K562 (cell line): ENCODE results near the gene SOCS3. TPM values are rescaled to one million over a fixed set of nuclear protein-coding genes. Genes with fewer than 3 reads are reported as not detected.

ENCODE experiments used
- ATAC-seq: fragments of 200-7000 bp; cut with Tn5 transposase; 3 replicates; pipeline ENCODE4 v1.9.1; 2020; ENCODE audit warnings: moderate library complexity
- BruUV-seq: library from RNA; stranded (reverse); fragments of 400-500 nt; replicated peaks from 2 replicates; lab custom pipeline; 2021; lab: Mats Ljungman, UMichigan
- CTCF ChIA-PET: fragments of 300-600 bp; formaldehyde crosslinking; extraction: SDS; loops from one replicate; lab custom pipeline; 2021; ENCODE audit warnings: low intra/inter-chr PET ratio; lab: Yijun Ruan, JAX
- POLR2A ChIA-PET: fragments of 300-600, 350-650 bp; sonication (Branson Sonifier 250); formaldehyde crosslinking; extraction: SDS; loops from one replicate; lab custom pipeline; 2021; ENCODE audit warnings: antibody characterized with exemption, inconsistent platforms; lab: Yijun Ruan, JAX
- DNase-seq, 4 experiments: peaks; one replicate each; pipeline versions ENCODE4 v3.0.0 to v3.0.0-alpha.2; 2011 to 2018; ENCODE audit warnings: low spot score in 3 of 4, mixed read lengths in 3 of 4; ENCODE audit errors: extremely low read depth in 1 of 4
- FAIRE-seq: peaks from 2 replicates; lab custom pipeline; 2011; peaks lifted over from hg19 to GRCh38; lab: Jason Lieb, UNC
- H2AFZ ChIP-seq: 2 replicates; pipeline ENCODE4 v1.6.0; 2011; ENCODE audit warnings: low read depth, low read length, control low read depth, inconsistent platforms
- H3K27ac ChIP-seq: fragments of 200-600 bp; 3 replicates; pipeline ENCODE4 v1.8.0; 2011; ENCODE audit warnings: low read depth, mild to moderate bottlenecking, control low read depth, inconsistent platforms, low read length, moderate library complexity, mixed read lengths; ENCODE audit errors: extremely low read depth
- H3K27me3 ChIP-seq, 2 experiments: fragments of 300-600 bp in 1 of 2; 2 replicates in 1 of 2; 3 replicates in 1 of 2; pipeline versions ENCODE4 v1.6.0 to v1.8.0; 2011; ENCODE audit warnings: inconsistent platforms in 2 of 2, low read length in 2 of 2, mild to moderate bottlenecking in 1 of 2, mixed read lengths in 1 of 2, moderate library complexity in 1 of 2; ENCODE audit not compliant: control insufficient read depth in 2 of 2, insufficient read depth in 2 of 2
- H3K36me3 ChIP-seq: fragments of 300-600 bp; 3 replicates; pipeline ENCODE4 v1.8.0; 2011; ENCODE audit warnings: mild to moderate bottlenecking, low read length, inconsistent platforms; ENCODE audit not compliant: control insufficient read depth, insufficient read depth
- H3K4me1 ChIP-seq, 2 experiments: fragments of 200-600 bp in 1 of 2; replicated peaks in 1 of 2; 2 replicates in 1 of 2; 3 replicates in 1 of 2; pipeline versions ENCODE4 v1.5.1 to v1.8.0; 2011; ENCODE audit warnings: inconsistent platforms in 2 of 2, low read length in 2 of 2, mild to moderate bottlenecking in 1 of 2, mixed read lengths in 1 of 2, moderate library complexity in 1 of 2; ENCODE audit not compliant: control insufficient read depth in 2 of 2, insufficient read depth in 2 of 2
- H3K4me2 ChIP-seq: 2 replicates; pipeline ENCODE4 v1.6.1; 2011; ENCODE audit warnings: low read length, control low read depth, inconsistent platforms, mixed read lengths; ENCODE audit not compliant: insufficient read depth
- H3K4me3 ChIP-seq: fragments of 200-600 bp; sonication (generic), shearing (Covaris generic); 2 replicates; pipeline ENCODE4 v1.5.1; 2016; ENCODE audit warnings: control low read depth, inconsistent platforms
- H3K79me2 ChIP-seq: fragments of 200-600 bp; 3 replicates; pipeline ENCODE4 v1.8.0; 2011; ENCODE audit warnings: low read length, inconsistent platforms; ENCODE audit not compliant: control insufficient read depth, insufficient read depth
- H3K9ac ChIP-seq, 2 experiments: 2 replicates each; pipeline versions ENCODE4 v1.6.0 to v1.6.1; 2011; ENCODE audit warnings: low read depth in 2 of 2, low read length in 2 of 2, control low read depth in 1 of 2, inconsistent platforms in 1 of 2, mild to moderate bottlenecking in 1 of 2, mixed read lengths in 1 of 2; ENCODE audit not compliant: insufficient read depth in 1 of 2
- H3K9me1 ChIP-seq: one replicate; pipeline ENCODE4 v1.6.0; 2011; ENCODE audit warnings: inconsistent platforms, mild to moderate bottlenecking, low read length, moderate library complexity; ENCODE audit not compliant: control insufficient read depth, insufficient read depth
- H3K9me3 ChIP-seq: replicated peaks from 2 replicates; pipeline ENCODE4 v1.5.1; 2011; ENCODE audit warnings: low read depth, low read length, inconsistent platforms; ENCODE audit not compliant: control insufficient read depth, insufficient read depth
- H4K20me1 ChIP-seq: replicated peaks from 2 replicates; pipeline ENCODE4 v1.6.1; 2011; ENCODE audit warnings: low read length, inconsistent platforms, mixed read lengths; ENCODE audit not compliant: control insufficient read depth, insufficient read depth
- HOMEZ ChIP-seq: fragments of 250-450 bp; sonication (Bioruptor Pico); IDR thresholded peaks from 2 replicates; pipeline ENCODE4 v1.4.0; 2020; ENCODE audit warnings: mild to moderate bottlenecking, moderate library complexity
- POLR2G ChIP-seq: fragments of 200-400 bp; formaldehyde crosslinking; IDR thresholded peaks from 2 replicates; pipeline ENCODE4 v1.6.1; 2017; ENCODE audit warnings: low read depth, mild to moderate bottlenecking, antibody characterized with exemption, low read length, moderate library complexity
- PRDM10 ChIP-seq: fragments of 450-650 bp; IDR thresholded peaks from 2 replicates; pipeline ENCODE4 v1.6.1; 2018; ENCODE audit not compliant: partially characterized antibody
- ZNF263 ChIP-seq: sonication (generic); formaldehyde crosslinking; IDR thresholded peaks from 2 replicates; pipeline ENCODE4 v1.8.0; 2022; ENCODE audit warnings: mild to moderate bottlenecking, missing genetic modification reagents, borderline replicate concordance
- ZNF507 ChIP-seq: conservative IDR thresholded peaks from 2 replicates; pipeline ENCODE4 v1.6.1; 2017; ENCODE audit warnings: missing genetic modification characterization, missing compliant biosample characterization
- WGBS: fragments of 100-300 bp; shearing (Covaris generic); methylation state at CpG from one replicate; pipeline ENCODE4 v1.1.6; 2016; ENCODE audit warnings: low coverage, mixed read lengths; ENCODE audit not compliant: insufficient coverage; ENCODE audit errors: missing lambda C conversion rate; 5-methylcytosine and 5-hydroxymethylcytosine counted together
- in situ Hi-C: fragments of 300-500 bp; cut with MboI; formaldehyde crosslinking; loops from 4 replicates; pipeline ENCODE4 v1.15.0; 2018; ENCODE audit warnings: inconsistent platforms, mixed read lengths
- intact Hi-C: fragments of 100-400 bp; cut with micrococcal nuclease; formaldehyde crosslinking; loops from 2 replicates; pipeline ENCODE4 v1.14.2; 2022
- polyA plus RNA-seq, 8 experiments: library from polyadenylated mRNA; depleted of rRNA in 4 of 8; stranded (reverse) in 5 of 8; unstranded in 3 of 8; fragments of >200 nt; fragmentation: Nextera tagmentation in 2 of 8; fragmentation: Illumina TruSeq in 1 of 8; extraction: Ambion mirVana in 2 of 8; extraction: Trizol in 1 of 8; gene quantifications; 2 replicates each; pipeline versions ENCODE4 v1.2.1 to v1.2.3, GENCODE V29; 2011 to 2014; ENCODE audit warnings: inconsistent platforms in 1 of 8, missing spikeins in 1 of 8
- total RNA-seq, 7 experiments: library from RNA; depleted of rRNA in 6 of 7; stranded (reverse); fragments of >200 nt in 6 of 7; fragmentation: Illumina TruSeq in 2 of 7; extraction: Trizol in 2 of 7; gene quantifications; 2 replicates each; pipeline versions ENCODE4 v1.2.1 to v1.2.3, GENCODE V29; 2011 to 2021; ENCODE audit warnings: low replicate concordance in 1 of 7
- TF ChIP-seq, protein P1 (sequence below): sonication (generic); formaldehyde crosslinking; IDR thresholded peaks from 2 replicates; pipeline ENCODE4 v1.5.0; 2020; ENCODE audit warnings: missing genetic modification reagents
- TF ChIP-seq, protein P2 (sequence below): sonication (generic); formaldehyde crosslinking; IDR thresholded peaks from 2 replicates; pipeline ENCODE4 v1.8.0; 2023; ENCODE audit warnings: missing genetic modification reagents, mild to moderate bottlenecking, borderline replicate concordance

Gene SOCS3
- total and polyA plus RNA-seq, 9 of the 15 experiments (the other 6 are each of a cell fraction or from before 2014, with no cell fraction given), result 0.56 to 38.9 (median 13.7) TPM

GRCh38 chr17:78316115-78316866 lies 43.6 kb downstream of the SOCS3 start:
- no peak for ATAC-seq
- POLR2A ChIA-PET, result interaction anchor here (0.6 to 2.0 kb wide), 5 partner anchors 13 to 682 kb away, joined by 3 to 7 read pairs (median 3); no protein-coding TSS in a partner anchor
- Histone ChIP-seq H3K27me3 (no peaks in the 10 kb centered on the region), H3K79me2 (no peaks in the 10 kb centered on the region), H4K20me1 (no peaks in the 10 kb centered on the region), H3K4me2 (peak overlapping the region; percentile 68), H3K9ac (peak overlapping the region; percentile 48 to 86; a peak in 3 of 4 replicates), H3K4me3 (no peak overlapping the region), H3K27ac (peak overlapping the region; percentile 26), H3K36me3 (no peaks in the 10 kb centered on the region), H3K9me1 (no peaks in the 10 kb centered on the region), H3K9me3 (no peaks in the 10 kb centered on the region), H3K4me1 (peaks cover 37 to 56% of the 10 kb centered on the region in 2 experiments), H2AFZ (peak overlapping the region; percentile 80)
- WGBS, result 37% methylated on average over 21 of the region's 22 CpGs
- peak in 2 of 4 experiments; percentile 63 for DNase-seq
- in situ Hi-C loops (no loop called here), intact Hi-C loops (no loop called here)
- no TSS peak for BruUV-seq
- FAIRE-seq, result no peak
- CTCF ChIA-PET, result interaction anchor here (0.6 kb wide), 1 partner anchor 61 kb away, joined by 3 read pairs; no protein-coding TSS in a partner anchor
- TF ChIP-seq PRDM10, result peak; percentile 14
- no peak for TF ChIP-seq ZNF507 (tag)
- TF ChIP-seq, protein P1, sequence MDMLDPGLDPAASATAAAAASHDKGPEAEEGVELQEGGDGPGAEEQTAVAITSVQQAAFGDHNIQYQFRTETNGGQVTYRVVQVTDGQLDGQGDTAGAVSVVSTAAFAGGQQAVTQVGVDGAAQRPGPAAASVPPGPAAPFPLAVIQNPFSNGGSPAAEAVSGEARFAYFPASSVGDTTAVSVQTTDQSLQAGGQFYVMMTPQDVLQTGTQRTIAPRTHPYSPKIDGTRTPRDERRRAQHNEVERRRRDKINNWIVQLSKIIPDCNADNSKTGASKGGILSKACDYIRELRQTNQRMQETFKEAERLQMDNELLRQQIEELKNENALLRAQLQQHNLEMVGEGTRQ (CRISPR knock-in tag), result no peak
- TF ChIP-seq, protein P2, sequence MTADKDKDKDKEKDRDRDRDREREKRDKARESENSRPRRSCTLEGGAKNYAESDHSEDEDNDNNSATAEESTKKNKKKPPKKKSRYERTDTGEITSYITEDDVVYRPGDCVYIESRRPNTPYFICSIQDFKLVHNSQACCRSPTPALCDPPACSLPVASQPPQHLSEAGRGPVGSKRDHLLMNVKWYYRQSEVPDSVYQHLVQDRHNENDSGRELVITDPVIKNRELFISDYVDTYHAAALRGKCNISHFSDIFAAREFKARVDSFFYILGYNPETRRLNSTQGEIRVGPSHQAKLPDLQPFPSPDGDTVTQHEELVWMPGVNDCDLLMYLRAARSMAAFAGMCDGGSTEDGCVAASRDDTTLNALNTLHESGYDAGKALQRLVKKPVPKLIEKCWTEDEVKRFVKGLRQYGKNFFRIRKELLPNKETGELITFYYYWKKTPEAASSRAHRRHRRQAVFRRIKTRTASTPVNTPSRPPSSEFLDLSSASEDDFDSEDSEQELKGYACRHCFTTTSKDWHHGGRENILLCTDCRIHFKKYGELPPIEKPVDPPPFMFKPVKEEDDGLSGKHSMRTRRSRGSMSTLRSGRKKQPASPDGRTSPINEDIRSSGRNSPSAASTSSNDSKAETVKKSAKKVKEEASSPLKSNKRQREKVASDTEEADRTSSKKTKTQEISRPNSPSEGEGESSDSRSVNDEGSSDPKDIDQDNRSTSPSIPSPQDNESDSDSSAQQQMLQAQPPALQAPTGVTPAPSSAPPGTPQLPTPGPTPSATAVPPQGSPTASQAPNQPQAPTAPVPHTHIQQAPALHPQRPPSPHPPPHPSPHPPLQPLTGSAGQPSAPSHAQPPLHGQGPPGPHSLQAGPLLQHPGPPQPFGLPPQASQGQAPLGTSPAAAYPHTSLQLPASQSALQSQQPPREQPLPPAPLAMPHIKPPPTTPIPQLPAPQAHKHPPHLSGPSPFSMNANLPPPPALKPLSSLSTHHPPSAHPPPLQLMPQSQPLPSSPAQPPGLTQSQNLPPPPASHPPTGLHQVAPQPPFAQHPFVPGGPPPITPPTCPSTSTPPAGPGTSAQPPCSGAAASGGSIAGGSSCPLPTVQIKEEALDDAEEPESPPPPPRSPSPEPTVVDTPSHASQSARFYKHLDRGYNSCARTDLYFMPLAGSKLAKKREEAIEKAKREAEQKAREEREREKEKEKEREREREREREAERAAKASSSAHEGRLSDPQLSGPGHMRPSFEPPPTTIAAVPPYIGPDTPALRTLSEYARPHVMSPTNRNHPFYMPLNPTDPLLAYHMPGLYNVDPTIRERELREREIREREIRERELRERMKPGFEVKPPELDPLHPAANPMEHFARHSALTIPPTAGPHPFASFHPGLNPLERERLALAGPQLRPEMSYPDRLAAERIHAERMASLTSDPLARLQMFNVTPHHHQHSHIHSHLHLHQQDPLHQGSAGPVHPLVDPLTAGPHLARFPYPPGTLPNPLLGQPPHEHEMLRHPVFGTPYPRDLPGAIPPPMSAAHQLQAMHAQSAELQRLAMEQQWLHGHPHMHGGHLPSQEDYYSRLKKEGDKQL (CRISPR knock-in tag), result no peak
- TF ChIP-seq HOMEZ (CRISPR knock-in tag), result 0 out of 2 replicates have a peak, but pooled peaks have one; percentile 2
- 0 out of 2 replicates have a peak, but pooled peaks have one; percentile 14 for TF ChIP-seq ZNF263 (CRISPR knock-in tag)
- TF ChIP-seq POLR2G, result peak; percentile 36; the same call in 1 of the 2 replicates
